HEK293T (cell line): Measurements from ENCODE around the gene CUX1.

Experiments
- CTCF ChIA-PET: fragments of 350-600 bp; formaldehyde crosslinking; extraction: SDS; loops from one replicate; lab custom pipeline; 2021; ENCODE audit warnings: antibody characterized with exemption, inconsistent platforms; lab: Yijun Ruan, JAX
- POLR2A ChIA-PET: fragments of 350-600 bp; formaldehyde crosslinking; extraction: SDS; loops from one replicate; lab custom pipeline; 2020; ENCODE audit warnings: antibody characterized with exemption, inconsistent platforms; lab: Yijun Ruan, JAX
- DNase-seq: peaks from one replicate; pipeline ENCODE4 v3.0.0; 2012; ENCODE audit warnings: mixed read lengths; ENCODE audit errors: extremely low spot score
- ARNT ChIP-seq: fragments of 450-650 bp; IDR thresholded peaks from 2 replicates; pipeline ENCODE4 v1.6.1; 2017; ENCODE audit warnings: mild to moderate bottlenecking
- BHLHE40 ChIP-seq: fragments of 450-650 bp; IDR thresholded peaks from 2 replicates; pipeline ENCODE4 v1.6.1; 2016; ENCODE audit warnings: mild to moderate bottlenecking, moderate library complexity, borderline replicate concordance
- CTBP1 ChIP-seq: fragments of 450-650 bp; IDR thresholded peaks from 2 replicates; pipeline ENCODE4 v1.6.1; 2016; ENCODE audit warnings: borderline replicate concordance
- ELF4 ChIP-seq: fragments of 450-650 bp; IDR thresholded peaks from 2 replicates; pipeline ENCODE4 v1.6.1; 2017; ENCODE audit warnings: antibody characterized with exemption
- FOXA1 ChIP-seq: fragments of 450-650 bp; IDR thresholded peaks from 2 replicates; pipeline ENCODE4 v1.6.1; 2016; ENCODE audit warnings: mild to moderate bottlenecking
- FOXK2 ChIP-seq: fragments of 450-650 bp; IDR thresholded peaks from 2 replicates; pipeline ENCODE4 v1.6.1; 2016; ENCODE audit warnings: mild to moderate bottlenecking
- FOXM1 ChIP-seq: fragments of 450-650 bp; IDR thresholded peaks from 2 replicates; pipeline ENCODE4 v1.6.1; 2017; ENCODE audit warnings: mild to moderate bottlenecking, borderline replicate concordance
- HDGF ChIP-seq: fragments of 450-650 bp; IDR thresholded peaks from 2 replicates; pipeline ENCODE4 v1.6.1; 2017; ENCODE audit warnings: antibody characterized with exemption, borderline replicate concordance
- L3MBTL2 ChIP-seq: fragments of 450-650 bp; conservative IDR thresholded peaks from 2 replicates; pipeline ENCODE4 v1.6.1; 2016; ENCODE audit warnings: mild to moderate bottlenecking
- LEF1 ChIP-seq: fragments of 450-650 bp; IDR thresholded peaks from 2 replicates; pipeline ENCODE4 v1.6.1; 2017; ENCODE audit warnings: mild to moderate bottlenecking, borderline replicate concordance
- NFRKB ChIP-seq: fragments of 450-650 bp; IDR thresholded peaks from 2 replicates; pipeline ENCODE4 v1.6.1; 2016; ENCODE audit warnings: mild to moderate bottlenecking, moderate library complexity
- SP1 ChIP-seq: fragments of 450-650 bp; IDR thresholded peaks from 2 replicates; pipeline ENCODE4 v1.6.1; 2017
- SUZ12 ChIP-seq: fragments of 450-650 bp; IDR thresholded peaks from 2 replicates; pipeline ENCODE4 v1.6.1; 2016; ENCODE audit warnings: mild to moderate bottlenecking
- TARDBP ChIP-seq: fragments of 450-650 bp; IDR thresholded peaks from 2 replicates; pipeline ENCODE4 v1.6.1; 2016
- ZNF384 ChIP-seq: fragments of 450-650 bp; IDR thresholded peaks from 2 replicates; pipeline ENCODE4 v1.6.1; 2016
- TF ChIP-seq, protein P1 (sequence below): fragments of 450-650 bp; IDR thresholded peaks from 2 replicates; pipeline ENCODE4 v1.6.1; 2016

Gene CUX1

DNA sequence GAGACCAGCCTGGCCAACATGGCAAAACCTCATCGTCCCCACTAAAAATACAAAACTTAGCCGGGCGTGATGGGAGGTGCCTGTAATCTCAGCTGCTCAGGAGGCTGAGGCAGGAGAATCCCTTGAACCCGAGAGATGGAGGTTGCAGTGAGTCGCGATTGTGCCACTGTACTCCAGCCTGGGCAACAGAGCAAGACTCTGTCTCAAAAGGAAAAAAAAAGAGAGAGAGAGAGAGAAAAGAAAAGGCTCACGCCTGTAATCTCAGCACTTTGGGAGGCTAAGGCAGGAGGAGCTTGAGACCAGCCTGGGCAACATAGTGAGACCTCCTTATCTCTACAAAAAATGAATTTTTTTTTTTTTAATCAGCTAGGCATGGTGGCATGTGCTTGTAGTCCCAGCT is 157.6 kb downstream of the CUX1 start:
- ChIA-PET CTCF (no interaction called here), POLR2A (no interaction called here)
- TF ChIP-seq TARDBP (no peak), NFRKB (no peak), ZNF384 (no peak), HDGF (no peak), LEF1 (no peak), FOXM1 (no peak), L3MBTL2 (no peak)
- no peak for DNase-seq

DNA sequence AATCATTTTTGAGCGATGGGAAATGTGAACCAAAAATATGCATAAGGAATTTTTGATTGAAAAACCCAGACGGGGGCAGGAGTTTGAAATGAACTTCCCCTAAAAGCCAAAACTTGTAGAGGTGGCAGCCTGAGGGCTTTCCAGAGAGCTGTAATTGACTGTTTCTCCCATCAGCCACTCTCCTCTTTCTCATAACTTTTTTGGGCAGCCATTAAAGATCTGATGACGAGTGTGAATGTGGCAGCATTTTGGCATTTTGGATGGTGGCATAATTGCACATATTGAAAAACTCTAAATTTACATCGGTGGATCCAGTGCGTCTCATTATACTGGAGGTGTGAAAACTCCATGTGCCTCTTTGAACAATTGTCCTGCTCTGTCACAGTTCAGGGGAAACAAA is 159.0 kb downstream of the CUX1 start:
- no peak for TF ChIP-seq FOXM1
- no peak for TF ChIP-seq HDGF
- TF ChIP-seq, protein P1, sequence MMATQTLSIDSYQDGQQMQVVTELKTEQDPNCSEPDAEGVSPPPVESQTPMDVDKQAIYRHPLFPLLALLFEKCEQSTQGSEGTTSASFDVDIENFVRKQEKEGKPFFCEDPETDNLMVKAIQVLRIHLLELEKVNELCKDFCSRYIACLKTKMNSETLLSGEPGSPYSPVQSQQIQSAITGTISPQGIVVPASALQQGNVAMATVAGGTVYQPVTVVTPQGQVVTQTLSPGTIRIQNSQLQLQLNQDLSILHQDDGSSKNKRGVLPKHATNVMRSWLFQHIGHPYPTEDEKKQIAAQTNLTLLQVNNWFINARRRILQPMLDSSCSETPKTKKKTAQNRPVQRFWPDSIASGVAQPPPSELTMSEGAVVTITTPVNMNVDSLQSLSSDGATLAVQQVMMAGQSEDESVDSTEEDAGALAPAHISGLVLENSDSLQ, result no peak
- DNase-seq, result no peak
- ChIA-PET CTCF (interaction anchor here (0.5 kb wide), 1 partner anchor 94 kb away, joined by 3 read pairs; no protein-coding TSS in a partner anchor), POLR2A (no interaction called here)

DNA sequence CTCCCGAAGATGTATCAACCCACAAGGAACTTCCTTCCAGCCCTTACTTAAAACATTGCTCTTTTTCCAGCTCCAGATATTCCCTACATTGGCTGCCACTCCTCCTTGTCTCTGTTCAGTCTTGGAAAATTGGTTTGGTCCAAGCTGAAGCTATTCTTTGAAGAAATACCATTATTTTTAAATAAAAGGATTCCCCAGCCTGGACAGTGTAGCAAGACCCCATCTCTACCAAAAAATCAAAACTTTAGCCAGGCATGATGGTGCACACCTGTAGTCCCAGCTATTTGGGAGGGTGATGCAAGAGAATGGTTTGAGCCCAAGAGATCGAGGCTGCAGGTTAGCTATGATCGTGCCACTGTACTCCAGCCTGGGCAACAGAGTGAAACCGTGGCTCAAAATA is 159.8 kb downstream of the CUX1 start:
- CTCF ChIA-PET, result no interaction called here

DNA sequence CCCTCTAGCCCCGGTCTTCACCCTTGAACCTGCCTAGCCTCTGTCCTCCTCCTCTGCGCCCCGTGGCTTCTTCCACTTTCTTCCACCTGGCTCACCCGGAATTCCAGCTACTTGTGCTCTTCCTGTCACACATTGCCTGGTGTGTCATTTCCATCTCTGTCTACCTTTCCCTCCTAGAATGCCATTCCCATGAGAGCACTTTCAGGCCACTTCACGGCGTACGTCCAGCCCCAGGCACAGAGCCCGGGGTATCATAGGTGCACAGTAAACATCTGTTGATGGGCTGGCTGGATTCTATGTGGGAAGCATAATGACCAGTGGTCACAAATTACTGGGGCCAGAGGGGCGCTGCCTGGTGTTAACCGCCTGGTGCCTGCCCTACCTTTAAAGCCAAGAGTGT is 161.3 kb downstream of the CUX1 start:
- ChIA-PET CTCF (interaction anchor here (0.6 kb wide), 1 partner anchor 144 kb away, joined by 3 read pairs; no protein-coding TSS in a partner anchor), POLR2A (no interaction called here)
- TF ChIP-seq SP1 (no peak), FOXK2 (no peak), SUZ12 (no peak), LEF1 (no peak), ARNT (no peak), HDGF (no peak), NFRKB (no peak), ZNF384 (no peak), TARDBP (no peak), BHLHE40 (no peak), ELF4 (no peak), FOXA1 (no peak), FOXM1 (no peak), CTBP1 (no peak), L3MBTL2 (no peak)
- TF ChIP-seq, protein P1, result no peak
- DNase-seq, result no peak

More for the DNA sequence above, 159.8 kb downstream of the CUX1 start:
- TF ChIP-seq ARNT (no peak), FOXK2 (no peak), SP1 (no peak)
- POLR2A ChIA-PET, result no interaction called here
- no peak for DNase-seq

DNA sequence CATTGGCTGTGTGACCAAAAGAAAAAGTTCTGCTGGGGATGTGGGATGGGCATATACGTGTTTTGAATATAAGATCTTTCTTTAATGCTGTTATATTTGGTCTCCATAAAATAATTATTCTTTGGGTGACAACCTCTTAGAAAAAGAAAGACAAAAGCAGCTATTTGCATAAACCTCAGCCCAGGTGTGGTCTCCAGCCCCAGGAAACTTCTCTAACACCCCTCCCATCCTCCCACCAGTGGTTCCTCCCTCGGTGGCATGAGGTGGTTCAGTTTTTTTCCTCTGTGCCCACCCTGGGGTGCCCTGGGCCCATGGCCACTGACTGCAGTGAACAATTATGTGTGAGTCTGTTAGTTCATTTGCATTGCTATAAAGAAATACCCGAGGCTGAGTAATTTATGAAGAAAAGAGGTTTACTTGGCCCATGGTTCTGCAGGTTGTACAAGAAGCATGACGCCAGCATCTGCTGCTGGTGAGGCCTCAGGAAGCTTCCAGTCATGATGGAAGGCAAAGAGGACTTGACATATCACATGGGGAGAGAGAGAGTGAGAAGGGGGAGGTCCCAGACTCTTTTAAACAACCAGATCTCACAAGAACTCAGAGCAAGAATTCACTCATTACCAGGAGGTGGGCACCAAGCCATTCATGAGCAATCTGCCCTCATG is 165.9 kb downstream of the CUX1 start:
- DNase-seq, result no peak
- TF ChIP-seq FOXK2 (no peak), CTBP1 (no peak), BHLHE40 (no peak), ELF4 (no peak), ZNF384 (no peak), LEF1 (no peak), FOXA1 (no peak), ARNT (no peak), HDGF (no peak), FOXM1 (no peak), SUZ12 (no peak), SP1 (no peak), L3MBTL2 (no peak), TARDBP (no peak)
- TF ChIP-seq, protein P1, result no peak
- ChIA-PET CTCF (no interaction called here), POLR2A (no interaction called here)

GRCh38 chr7:101984133-101984879 is 166.9 kb downstream of the CUX1 start:
- ChIA-PET POLR2A (no interaction called here), CTCF (no interaction called here)
- TF ChIP-seq SP1, result no peak
- no peak for TF ChIP-seq CTBP1
- TF ChIP-seq LEF1, result no peak
- TF ChIP-seq HDGF, result no peak
- TF ChIP-seq SUZ12, result no peak
- TF ChIP-seq ELF4, result no peak
- no peak for TF ChIP-seq NFRKB
- no peak for TF ChIP-seq L3MBTL2
- TF ChIP-seq FOXA1, result no peak
- TF ChIP-seq, protein P1, result no peak
- no peak for DNase-seq
